GM23338 (cell line): ENCODE data around the gene SHOX. TPM values are rescaled to one million over a fixed set of nuclear protein-coding genes. Genes with fewer than 3 reads are reported as not detected.

Experiments used
- ATAC-seq: fragments of 200-7000 bp; cut with Tn5 transposase; 3 replicates; pipeline ENCODE4 v1.9.1; 2020
- DNase-seq: peaks from one replicate; pipeline ENCODE4 v3.0.0-alpha.2; 2015; ENCODE audit warnings: low spot score
- H2AFZ ChIP-seq: fragments of 200-600 bp; sonication (generic); 2 replicates; pipeline ENCODE4 v1.8.0; 2016; ENCODE audit warnings: antibody characterized with exemption, mild to moderate bottlenecking, moderate library complexity
- H3F3A ChIP-seq: fragments of 200-600 bp; sonication (generic); replicated peaks from 2 replicates; pipeline ENCODE4 v1.8.0; 2017; ENCODE audit warnings: antibody characterized with exemption, mixed run types, low read depth
- H3K27ac ChIP-seq: fragments of 200-600 bp; sonication (generic); 2 replicates; pipeline ENCODE4 v1.6.1; 2016; ENCODE audit warnings: low read depth
- H3K27me3 ChIP-seq: fragments of 200-600 bp; sonication (generic); 2 replicates; pipeline ENCODE4 v1.8.0; 2016; ENCODE audit warnings: mild to moderate bottlenecking, mixed run types, moderate library complexity; ENCODE audit not compliant: insufficient read depth
- H3K36me3 ChIP-seq: fragments of 200-600 bp; sonication (generic); 2 replicates; pipeline ENCODE4 v1.8.0; 2016; ENCODE audit warnings: mild to moderate bottlenecking; ENCODE audit not compliant: insufficient read depth
- H3K4me1 ChIP-seq: fragments of 200-600 bp; sonication (generic); 2 replicates; pipeline ENCODE4 v1.8.0; 2016; ENCODE audit warnings: mild to moderate bottlenecking, moderate library complexity; ENCODE audit not compliant: insufficient read depth
- H3K4me2 ChIP-seq: fragments of 200-600 bp; sonication (generic); 2 replicates; pipeline ENCODE4 v1.7.1; 2017; ENCODE audit warnings: mixed run types
- H3K4me3 ChIP-seq: fragments of 200-600 bp; sonication (generic); 2 replicates; pipeline ENCODE4 v1.6.1; 2016; ENCODE audit warnings: mixed run types
- H3K79me2 ChIP-seq: fragments of 200-600 bp; sonication (generic); replicated peaks from 2 replicates; pipeline ENCODE4 v1.8.0; 2017; ENCODE audit warnings: mild to moderate bottlenecking; ENCODE audit not compliant: insufficient read depth
- H3K9me2 ChIP-seq: fragments of 200-600 bp; sonication (generic); 2 replicates; pipeline ENCODE4 v1.8.0; 2017; ENCODE audit not compliant: insufficient read depth
- H4K20me1 ChIP-seq: fragments of 200-600 bp; sonication (generic); replicated peaks from 2 replicates; pipeline ENCODE4 v1.8.0; 2017; ENCODE audit warnings: mild to moderate bottlenecking; ENCODE audit not compliant: insufficient read depth
- H3K27ac Mint-ChIP-seq: 2 replicates; pipeline ENCODE4 v1.8.0; 2020; ENCODE audit warnings: inconsistent platforms, mild to moderate bottlenecking, moderate library complexity, mixed read lengths
- H3K27me3 Mint-ChIP-seq: 3 replicates; pipeline ENCODE4 v1.8.0; 2022; ENCODE audit warnings: low read depth, mild to moderate bottlenecking, moderate library complexity, mixed read lengths, inconsistent platforms; ENCODE audit not compliant: insufficient read depth, poor library complexity
- H3K36me3 Mint-ChIP-seq: 3 replicates; pipeline ENCODE4 v1.8.0; 2021; ENCODE audit warnings: low read depth, mild to moderate bottlenecking, inconsistent platforms, moderate library complexity, mixed read lengths
- H3K4me1 Mint-ChIP-seq: 3 replicates; pipeline ENCODE4 v1.8.0; 2020; ENCODE audit warnings: mild to moderate bottlenecking, inconsistent platforms, mixed read lengths
- H3K4me3 Mint-ChIP-seq: 3 replicates; pipeline ENCODE4 v1.8.0; 2021; ENCODE audit warnings: moderate library complexity, mild to moderate bottlenecking, inconsistent platforms, mixed read lengths
- H3K9me3 Mint-ChIP-seq: 3 replicates; pipeline ENCODE4 v1.8.0; 2020; ENCODE audit warnings: moderate library complexity, mild to moderate bottlenecking, inconsistent platforms, mixed read lengths
- CTCF ChIP-seq, 2 experiments: fragments of 200-600 bp in 1 of 2; sonication (generic) in 1 of 2; conservative IDR thresholded peaks; 2 replicates each; pipeline versions ENCODE4 v1.5.1 to v1.6.1; 2016 to 2017; ENCODE audit warnings: antibody characterized with exemption in 2 of 2, low read depth in 2 of 2, mild to moderate bottlenecking in 2 of 2, moderate library complexity in 1 of 2
- EZH2 ChIP-seq: fragments of 200-600 bp; sonication (generic); IDR thresholded peaks from one replicate; pipeline ENCODE4 v1.8.0; 2017; ENCODE audit warnings: antibody characterized with exemption, mild to moderate bottlenecking, low read depth; ENCODE audit not compliant: unreplicated experiment
- EZH2phosphoT487 ChIP-seq: fragments of 200-600 bp; sonication (generic); IDR thresholded peaks from one replicate; pipeline ENCODE4 v1.8.1; 2018; ENCODE audit warnings: antibody characterized with exemption; ENCODE audit not compliant: unreplicated experiment
- JUNB ChIP-seq: IDR thresholded peaks from one replicate; pipeline ENCODE4 v1.6.1; 2016; ENCODE audit warnings: antibody characterized with exemption; ENCODE audit not compliant: unreplicated experiment
- NANOG ChIP-seq: IDR thresholded peaks from 2 replicates; pipeline ENCODE4 v1.6.1; 2016; ENCODE audit warnings: antibody characterized with exemption, borderline replicate concordance
- POLR2AphosphoS5 ChIP-seq: IDR thresholded peaks from 2 replicates; pipeline ENCODE4 v1.6.1; 2016; ENCODE audit warnings: antibody characterized with exemption, low read depth
- REST ChIP-seq: IDR thresholded peaks from one replicate; pipeline ENCODE4 v1.6.1; 2018; ENCODE audit warnings: antibody characterized with exemption; ENCODE audit not compliant: unreplicated experiment
- STAT1 ChIP-seq: IDR thresholded peaks from one replicate; pipeline ENCODE4 v1.6.1; 2016; ENCODE audit warnings: antibody characterized with exemption; ENCODE audit not compliant: unreplicated experiment
- ZNF331 ChIP-seq: fragments of 250-450 bp; sonication (Bioruptor Pico); IDR thresholded peaks from 2 replicates; pipeline ENCODE4 v1.5.0; 2020; ENCODE audit warnings: low read depth, mild to moderate bottlenecking, moderate library complexity
- ZNF462 ChIP-seq: fragments of 250-450 bp; sonication (Bioruptor Pico); IDR thresholded peaks from 2 replicates; pipeline ENCODE4 v1.5.0; 2020; ENCODE audit warnings: mild to moderate bottlenecking, moderate library complexity
- polyA plus RNA-seq: library from polyadenylated mRNA; unstranded; fragments of >200 nt; fragmentation: Nextera tagmentation; extraction: Ambion mirVana; gene quantifications from 2 replicates; pipeline ENCODE4 v1.2.1, GENCODE V29; 2016
- total RNA-seq: library from RNA; depleted of rRNA; stranded (reverse); fragments of >200 nt; shearing (Covaris generic); gene quantifications from 2 replicates; pipeline ENCODE4 v1.2.3, GENCODE V29; 2014

Gene SHOX
- total and polyA plus RNA-seq, 2 experiments from 2014 or later = not detected

- Histone ChIP-seq H3K79me2 (no peaks in the 10 kb centered on the region), H3K4me2 (peak overlapping the region; percentile 65), H3K4me1 (peaks cover 11% of the 10 kb centered on the region), H3K4me3 (no peak overlapping the region), H4K20me1 (no peaks in the 10 kb centered on the region), H3F3A (peaks cover 12% of the 10 kb centered on the region; the same call in 1 of the 2 replicates), H3K9me2 (no peaks in the 10 kb centered on the region), H3K27ac (peak overlapping the region; percentile 79), H3K36me3 (no peaks in the 10 kb centered on the region), H2AFZ (peak overlapping the region; percentile 98), H3K27me3 (no peaks in the 10 kb centered on the region)
- H3K27me3 Mint-ChIP-seq = peaks cover 16% of the 10 kb centered on the region
- H3K27ac Mint-ChIP-seq = no peak overlapping the region
- H3K4me1 Mint-ChIP-seq = no peaks in the 10 kb centered on the region
- peaks cover 55% of the 10 kb centered on the region for H3K36me3 Mint-ChIP-seq
- H3K9me3 Mint-ChIP-seq = peaks cover 93% of the 10 kb centered on the region
- DNase-seq (peak; percentile 31), ATAC-seq (peak; percentile 30)
- TF ChIP-seq CTCF (conservative IDR thresholded peaks at IDR 0.05; ENCODE audit: low read depth in 2 of 2) (no peak), ZNF331 (no peak), EZH2 (no peak), EZH2phosphoT487 (no peak), POLR2AphosphoS5 (no peak), ZNF462 (no peak), JUNB (no peak), STAT1 (no peak), NANOG (no peak), REST (no peak)
- no peak overlapping the region for H3K4me3 Mint-ChIP-seq
Measured at GRCh38 chrX:675279-675954, 44.8 kb downstream of the SHOX start.
